Activated B cell treated with CpG ODN at 0.5 μM for 24 hours (primary cell): Measurements from ENCODE around the gene MAN2A1. TPM values are rescaled to one million over a fixed set of nuclear protein-coding genes. Genes with fewer than 3 reads are reported as not detected.

ENCODE experiments used
- ATAC-seq: fragments of 200-7000 bp; cut with Tn5 transposase; one replicate; pipeline ENCODE4 v1.10.0; 2021; ENCODE audit warnings: low read depth, mild to moderate bottlenecking, moderate library complexity
- CTCF ChIA-PET: fragments of 350-600 bp; sonication (Branson Sonifier 250); formaldehyde crosslinking; loops from one replicate; lab custom pipeline; 2021; ENCODE audit warnings: antibody characterized with exemption; lab: Charles Lee
- POLR2A ChIA-PET: fragments of 350-600 bp; sonication (Branson Sonifier 250); formaldehyde crosslinking; loops from one replicate; lab custom pipeline; 2021; ENCODE audit warnings: antibody characterized with exemption; lab: Charles Lee
- DNase-seq: peaks from one replicate; pipeline ENCODE4 v3.0.0; 2022
- H3K27ac Mint-ChIP-seq: one replicate; pipeline ENCODE4 v1.8.0; 2020; ENCODE audit warnings: mixed read lengths
- H3K27me3 Mint-ChIP-seq: one replicate; pipeline ENCODE4 v1.8.0; 2021; ENCODE audit warnings: mixed read lengths
- H3K36me3 Mint-ChIP-seq: one replicate; pipeline ENCODE4 v1.8.0; 2021; ENCODE audit warnings: low read depth, mixed read lengths
- H3K4me1 Mint-ChIP-seq: one replicate; pipeline ENCODE4 v1.8.0; 2021; ENCODE audit warnings: mixed read lengths
- H3K4me3 Mint-ChIP-seq: one replicate; pipeline ENCODE4 v1.8.0; 2020; ENCODE audit warnings: mild to moderate bottlenecking, mixed read lengths
- H3K9me3 Mint-ChIP-seq: one replicate; pipeline ENCODE4 v1.8.0; 2020; ENCODE audit warnings: mixed read lengths
- CTCF ChIP-seq: fragments of 200-600 bp; IDR thresholded peaks from one replicate; pipeline ENCODE4 v1.8.0; 2022; ENCODE audit warnings: antibody characterized with exemption, mild to moderate bottlenecking
- intact Hi-C: fragments of 100-400 bp; cut with micrococcal nuclease; formaldehyde crosslinking; loops from one replicate; pipeline ENCODE4 v1.15.1; 2024
- total RNA-seq: library from RNA; stranded (reverse); gene quantifications from 2 replicates; pipeline ENCODE4 v1.2.3, GENCODE V29; 2022

MAN2A1 gene
- total RNA-seq, 1 donor from 2014 or later, result 48.6 TPM

DNA sequence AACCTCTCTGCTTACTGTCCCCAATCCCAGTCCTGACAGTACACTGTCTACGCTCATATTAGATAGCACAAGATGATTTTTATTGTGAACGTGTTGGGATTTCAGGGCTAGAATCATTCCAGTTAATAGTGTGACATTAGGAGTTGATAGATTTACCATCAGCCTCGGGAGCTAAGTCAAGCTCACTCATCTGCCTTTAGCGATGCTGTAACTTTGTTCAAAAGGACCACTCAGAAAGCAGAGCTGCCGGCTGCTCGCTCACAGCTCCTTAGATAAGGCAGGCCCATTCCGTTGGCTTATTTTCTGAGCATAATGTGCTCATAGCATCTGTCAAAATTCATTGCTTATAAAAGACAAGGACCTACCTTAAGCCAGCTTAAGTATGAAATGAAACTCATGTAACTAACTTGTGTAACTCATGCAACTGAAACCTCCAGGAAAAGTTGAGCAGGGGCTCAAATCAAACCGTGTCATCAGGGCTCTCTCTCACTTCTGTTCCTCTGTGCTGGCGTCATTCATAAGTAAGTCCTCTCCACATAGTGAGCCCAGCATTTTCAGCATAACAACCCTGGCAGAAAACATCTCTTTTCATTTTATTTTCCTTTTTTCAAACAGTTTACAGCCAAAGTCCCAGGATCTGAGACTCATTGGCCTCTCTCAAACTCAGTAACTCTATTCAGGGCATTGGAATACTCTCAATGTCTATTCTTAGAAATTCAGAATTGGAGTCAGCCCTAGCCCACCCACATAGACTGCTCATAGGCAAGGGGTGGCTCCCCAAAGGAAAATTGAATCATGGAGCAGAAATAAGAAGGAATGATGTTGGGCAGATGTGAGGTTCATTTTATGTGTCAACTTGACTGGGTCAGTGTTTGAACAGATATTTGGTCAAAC lies 208.8 kb downstream of the MAN2A1 start:
- ATAC-seq (no peak), DNase-seq (no peak)
- no peak for TF ChIP-seq CTCF
- Mint-ChIP-seq H3K9me3 (no peaks in the 10 kb centered on the region), H3K4me1 (no peaks in the 10 kb centered on the region), H3K36me3 (no peaks in the 10 kb centered on the region), H3K27me3 (peaks cover 7% of the 10 kb centered on the region), H3K27ac (no peak overlapping the region), H3K4me3 (no peak overlapping the region)
- POLR2A ChIA-PET, result no interaction called here
- CTCF ChIA-PET, result no interaction called here
- intact Hi-C loops, result no loop called here

DNA sequence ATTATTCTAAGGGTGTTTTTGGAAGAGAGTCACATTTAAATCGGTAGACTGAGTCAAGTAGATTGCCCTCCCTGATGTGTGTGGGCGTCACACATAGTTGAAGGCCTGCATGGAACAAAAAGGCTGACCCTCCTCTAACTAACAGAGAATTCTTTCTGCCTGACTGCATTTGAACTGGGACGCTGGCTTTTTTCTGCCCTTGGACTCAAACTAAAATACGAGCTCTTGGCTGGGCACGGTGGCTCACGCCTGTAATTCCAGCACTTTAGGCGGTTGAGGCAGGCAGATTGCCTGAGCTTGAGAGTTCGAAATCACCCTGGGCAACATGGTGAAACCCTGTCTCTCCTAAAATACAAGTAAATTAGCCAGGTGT lies 209.4 kb downstream of the MAN2A1 start:
- H3K27me3 Mint-ChIP-seq, result peaks cover 7% of the 10 kb centered on the region
- intact Hi-C loops, result no loop called here
- no peak overlapping the region for H3K27ac Mint-ChIP-seq
- DNase-seq, result no peak
- no peak for ATAC-seq
- H3K9me3 Mint-ChIP-seq, result no peaks in the 10 kb centered on the region
- H3K4me3 Mint-ChIP-seq, result no peak overlapping the region
- no peak for TF ChIP-seq CTCF
- no peaks in the 10 kb centered on the region for H3K4me1 Mint-ChIP-seq
- CTCF ChIA-PET, result no interaction called here
- no peaks in the 10 kb centered on the region for H3K36me3 Mint-ChIP-seq
- POLR2A ChIA-PET, result no interaction called here

- no peak for TF ChIP-seq CTCF
- Mint-ChIP-seq H3K27me3 (peaks cover 7% of the 10 kb centered on the region), H3K4me1 (no peaks in the 10 kb centered on the region), H3K9me3 (no peaks in the 10 kb centered on the region), H3K4me3 (no peak overlapping the region), H3K36me3 (no peaks in the 10 kb centered on the region), H3K27ac (no peak overlapping the region)
- DNase-seq, result no peak
- intact Hi-C loops, result no loop called here
- POLR2A ChIA-PET, result no interaction called here
- ATAC-seq, result no peak
- CTCF ChIA-PET, result no interaction called here
These were observed 210.7 kb downstream of the MAN2A1 start for GRCh38 chr5:109900461-109900860.

DNA sequence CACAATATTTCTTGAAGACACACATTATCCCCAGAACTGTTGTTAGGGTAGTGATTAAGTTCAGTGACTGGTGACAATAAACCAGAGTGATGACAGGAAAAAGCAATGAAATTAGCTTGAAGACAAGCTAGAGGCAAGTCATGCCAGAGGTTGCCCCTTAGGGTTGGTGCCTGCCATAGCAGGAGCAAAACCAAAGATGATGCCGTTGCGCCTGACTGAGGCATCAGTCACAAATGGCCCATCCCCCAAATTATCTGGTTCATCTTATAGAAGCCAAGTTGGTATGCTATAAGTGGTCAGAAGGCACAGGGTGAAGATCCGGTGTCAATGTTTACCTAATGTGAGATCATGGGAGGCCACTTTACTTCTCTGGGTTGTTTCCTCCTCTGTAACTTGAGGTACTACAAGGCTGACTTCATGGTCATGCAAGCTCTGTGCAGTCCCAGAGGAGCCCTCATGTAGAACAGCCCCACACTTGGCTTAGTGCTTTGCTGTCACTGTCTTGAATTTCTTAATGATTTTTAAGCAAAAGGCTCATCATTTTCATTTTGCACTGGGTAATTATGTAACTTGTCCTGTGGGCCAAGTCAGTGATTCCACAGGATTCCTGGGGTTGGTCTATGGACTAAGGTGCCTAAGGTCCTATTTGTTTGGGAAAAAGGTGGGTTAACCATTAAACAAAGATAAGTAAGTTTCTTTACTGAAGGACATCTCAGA lies 211.3 kb downstream of the MAN2A1 start:
- Mint-ChIP-seq H3K27me3 (peaks cover 7% of the 10 kb centered on the region), H3K27ac (no peak overlapping the region), H3K9me3 (no peaks in the 10 kb centered on the region), H3K36me3 (no peaks in the 10 kb centered on the region), H3K4me3 (no peak overlapping the region), H3K4me1 (no peaks in the 10 kb centered on the region)
- ATAC-seq (no peak), DNase-seq (no peak)
- CTCF ChIA-PET, result no interaction called here
- POLR2A ChIA-PET, result no interaction called here
- no peak for TF ChIP-seq CTCF
- intact Hi-C loops, result no loop called here

DNA sequence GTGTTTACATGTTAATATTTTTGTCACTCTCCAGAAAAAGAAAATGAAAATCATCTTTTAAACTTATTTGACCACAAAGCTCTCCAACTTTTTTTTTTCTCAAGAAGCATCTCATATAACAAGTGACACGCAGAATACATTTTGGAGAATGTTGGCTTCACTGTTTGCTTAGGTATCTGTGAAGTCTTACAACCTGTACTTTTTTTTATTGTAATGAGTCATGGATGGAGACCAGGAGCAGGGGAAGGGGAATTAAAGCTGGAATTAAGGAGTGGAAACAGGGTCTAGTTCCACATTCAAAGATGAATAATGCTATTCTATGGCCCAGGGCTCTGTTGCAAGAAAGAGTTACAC lies 211.9 kb downstream of the MAN2A1 start:
- ATAC-seq (no peak), DNase-seq (no peak)
- no peaks in the 10 kb centered on the region for H3K9me3 Mint-ChIP-seq
- ChIA-PET POLR2A (no interaction called here), CTCF (no interaction called here)
- no peaks in the 10 kb centered on the region for H3K36me3 Mint-ChIP-seq
- no peaks in the 10 kb centered on the region for H3K4me1 Mint-ChIP-seq
- intact Hi-C loops, result no loop called here
- peaks cover 7% of the 10 kb centered on the region for H3K27me3 Mint-ChIP-seq
- H3K27ac Mint-ChIP-seq, result no peak overlapping the region
- no peak for TF ChIP-seq CTCF
- H3K4me3 Mint-ChIP-seq, result no peak overlapping the region
